OCI-LY1 (cell line): ENCODE measurements around the gene CSTF1.

Experiments
- EZH2 ChIP-seq: fragments of 200-600 bp; sonication (generic), shearing (Covaris generic); IDR thresholded peaks from 2 replicates; pipeline ENCODE4 v1.8.0; 2017; ENCODE audit warnings: borderline replicate concordance, mixed run types, mild to moderate bottlenecking, antibody characterized with exemption, low read length, moderate library complexity, mixed read lengths
- TF ChIP-seq, protein P1 (sequence below): fragments of 200-600 bp; sonication (generic), shearing (Covaris generic); IDR thresholded peaks from 2 replicates; pipeline ENCODE4 v1.5.1; 2017; ENCODE audit warnings: mild to moderate bottlenecking, antibody characterized with exemption, low read length, moderate library complexity, mixed read lengths

DNA sequence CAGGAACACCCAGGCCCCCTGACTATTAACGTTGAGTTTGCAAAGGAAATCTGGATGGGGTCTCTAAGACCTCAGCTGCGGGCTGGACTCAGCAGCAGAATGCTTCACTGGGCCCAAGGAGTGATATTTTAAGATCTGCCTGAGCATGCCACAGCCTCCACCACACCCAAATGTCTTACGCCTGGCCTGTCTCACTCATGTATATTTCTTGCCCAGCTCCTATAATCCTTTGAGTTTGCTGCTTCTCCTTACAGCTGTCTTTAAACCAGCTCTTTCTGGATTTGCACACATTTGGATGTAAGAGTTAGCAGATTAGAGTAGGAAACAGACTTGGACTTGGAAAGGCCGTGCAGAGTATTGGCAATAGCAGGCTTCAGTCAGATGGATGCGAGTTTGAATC is 36.0 kb downstream of the CSTF1 start:
- TF ChIP-seq, protein P1, sequence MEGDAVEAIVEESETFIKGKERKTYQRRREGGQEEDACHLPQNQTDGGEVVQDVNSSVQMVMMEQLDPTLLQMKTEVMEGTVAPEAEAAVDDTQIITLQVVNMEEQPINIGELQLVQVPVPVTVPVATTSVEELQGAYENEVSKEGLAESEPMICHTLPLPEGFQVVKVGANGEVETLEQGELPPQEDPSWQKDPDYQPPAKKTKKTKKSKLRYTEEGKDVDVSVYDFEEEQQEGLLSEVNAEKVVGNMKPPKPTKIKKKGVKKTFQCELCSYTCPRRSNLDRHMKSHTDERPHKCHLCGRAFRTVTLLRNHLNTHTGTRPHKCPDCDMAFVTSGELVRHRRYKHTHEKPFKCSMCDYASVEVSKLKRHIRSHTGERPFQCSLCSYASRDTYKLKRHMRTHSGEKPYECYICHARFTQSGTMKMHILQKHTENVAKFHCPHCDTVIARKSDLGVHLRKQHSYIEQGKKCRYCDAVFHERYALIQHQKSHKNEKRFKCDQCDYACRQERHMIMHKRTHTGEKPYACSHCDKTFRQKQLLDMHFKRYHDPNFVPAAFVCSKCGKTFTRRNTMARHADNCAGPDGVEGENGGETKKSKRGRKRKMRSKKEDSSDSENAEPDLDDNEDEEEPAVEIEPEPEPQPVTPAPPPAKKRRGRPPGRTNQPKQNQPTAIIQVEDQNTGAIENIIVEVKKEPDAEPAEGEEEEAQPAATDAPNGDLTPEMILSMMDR = no peak
- no peak for TF ChIP-seq EZH2
